KBM-7 (cell line): Measurements from ENCODE around the gene CIRBP.
"Not testable (repeated sequence)": the region's sequence is repeated elsewhere in the genome, so short reads cannot be mapped to it uniquely, and the experiment has no call there.

Source experiments
- DNase-seq: peaks from one replicate; pipeline ENCODE4 v3.0.0-alpha.2; 2015
- in situ Hi-C: fragments of 300-500 bp; cut with MboI; formaldehyde crosslinking; loops from 2 replicates; pipeline ENCODE4 v1.14.3; 2020; ENCODE audit warnings: low sequenced_read_pairs, low pct_unique_long_range_greater_than_20kb, mixed read lengths

The CIRBP gene

GRCh38 chr19:1296575-1297271 is 27.6 kb downstream of the CIRBP start:
- in situ Hi-C loops = no loop called here
- DNase-seq = no peak

GRCh38 chr19:1298235-1298634 is 29.1 kb downstream of the CIRBP start:
- in situ Hi-C loops = no loop called here

GRCh38 chr19:1299801-1300200 is 30.7 kb downstream of the CIRBP start:
- in situ Hi-C loops = no loop called here
- no peak for DNase-seq

More at GRCh38 chr19:1298235-1298634, 29.1 kb downstream of the CIRBP start:
- DNase-seq = no peak

- DNase-seq = no peak
- in situ Hi-C loops = no loop called here
Observed at GRCh38 chr19:1300744-1301490, 31.8 kb downstream of the CIRBP start.

GRCh38 chr19:1302533-1303239 is 33.6 kb downstream of the CIRBP start:
- in situ Hi-C loops = no loop called here
- DNase-seq = no peak

- in situ Hi-C loops = no loop called here
- no peak for DNase-seq
Observed at GRCh38 chr19:1304197-1304924, 35.2 kb downstream of the CIRBP start.

- DNase-seq, in situ Hi-C loops: not testable (repeated sequence)
Observed at GRCh38 chr19:1305354-1305753, 36.2 kb downstream of the CIRBP start.

GRCh38 chr19:1307320-1307719 is 38.2 kb downstream of the CIRBP start:
- DNase-seq = no peak
- in situ Hi-C loops = no loop called here

GRCh38 chr19:1307755-1308303 is 38.7 kb downstream of the CIRBP start:
- in situ Hi-C loops = no loop called here
- DNase-seq = no peak

GRCh38 chr19:1308718-1309117 is 39.6 kb downstream of the CIRBP start:
- DNase-seq = no peak
- in situ Hi-C loops = no loop called here

GRCh38 chr19:1309977-1310852 is 41.1 kb downstream of the CIRBP start:
- in situ Hi-C loops = loop anchor here (10.0 kb wide), 1 partner anchor 55 kb away; no protein-coding TSS in a partner anchor

GRCh38 chr19:1310853-1311180 is 41.7 kb downstream of the CIRBP start:
- DNase-seq = no peak
- in situ Hi-C loops = loop anchor here (10.0 kb wide), 1 partner anchor 54 kb away; no protein-coding TSS in a partner anchor

More at GRCh38 chr19:1309977-1310852, 41.1 kb downstream of the CIRBP start:
- no peak for DNase-seq

- no peak for DNase-seq
- in situ Hi-C loops = loop anchor here (10.0 kb wide), 1 partner anchor 53 kb away; no protein-coding TSS in a partner anchor
Observed at GRCh38 chr19:1311543-1312091, 42.5 kb downstream of the CIRBP start.

GRCh38 chr19:1312767-1313694 is 43.9 kb downstream of the CIRBP start:
- no peak for DNase-seq
- in situ Hi-C loops = loop anchor here (10.0 kb wide), 1 partner anchor 52 kb away; no protein-coding TSS in a partner anchor

- in situ Hi-C loops = loop anchor here (10.0 kb wide), 1 partner anchor 51 kb away; no protein-coding TSS in a partner anchor
- no peak for DNase-seq
Observed at GRCh38 chr19:1313695-1314613, 44.8 kb downstream of the CIRBP start.
